Measurements from ENCODE around the gene BTG2.
A peak's percentile ranks its signal among the peaks of the same experiment; 100 is the strongest.

BTG2 gene

GRCh38 chr1:203290261-203291089 is 14.8 kb upstream of the BTG2 start:
- Histone ChIP-seq H3K18ac (ENCODE audit: low read length) (peak overlapping the region; percentile 91), H3K4ac (ENCODE audit: low read length) (no peak overlapping the region), H3K4me3 (ENCODE audit: low read length in 2 of 2) (peak overlapping the region in 1 of 2 donors; percentile 4), H2BK12ac (ENCODE audit: low read length) (peak overlapping the region; percentile 77), H2AFZ (ENCODE audit: low read length) (peak overlapping the region; percentile 89), H3K4me2 (ENCODE audit: insufficient read depth, low read length, poor library complexity, severe bottlenecking) (peak overlapping the region; percentile 59), H3K14ac (ENCODE audit: low read length) (peak overlapping the region; percentile 26), H4K8ac (ENCODE audit: low read depth, low read length) (no peak overlapping the region), H2BK120ac (ENCODE audit: low read depth, low read length) (no peak overlapping the region), H2BK5ac (ENCODE audit: low read length) (no peak overlapping the region), H3K9me3 (replicated peaks in 1 of 2; ENCODE audit: control insufficient read depth in 2 of 2, insufficient read depth in 1 of 2, low read depth in 1 of 2, low read length in 2 of 2) (no peaks in the 10 kb centered on the region), H3K27ac (replicated peaks; ENCODE audit: low read length) (peak overlapping the region; percentile 12), H2AK5ac (ENCODE audit: low read depth, low read length) (peak overlapping the region; percentile 30), H3K27me3 (ENCODE audit: control insufficient read depth in 3 of 3, insufficient read depth in 3 of 3, low read depth in 1 of 3, low read length in 3 of 3) (peaks cover 0 to 11% (median 0%) of the 10 kb centered on the region in 3 experiments), H4K91ac (ENCODE audit: low read depth, low read length, poor library complexity) (peak overlapping the region; percentile 38), H3K79me1 (ENCODE audit: low read depth, low read length) (no peaks in the 10 kb centered on the region), H3K4me1 (ENCODE audit: control insufficient read depth in 2 of 2, insufficient read depth in 1 of 2, low read depth in 1 of 2, low read length in 2 of 2) (peaks cover 37 to 40% of the 10 kb centered on the region in 2 donors), H3K9ac (ENCODE audit: low read depth, low read length, poor library complexity) (no peak overlapping the region), H3K36me3 (replicated peaks in 1 of 2; ENCODE audit: control insufficient read depth in 2 of 2, insufficient read depth in 2 of 2, low read length in 2 of 2) (no peaks in the 10 kb centered on the region), H2BK15ac (ENCODE audit: low read length) (no peak overlapping the region), H3K23ac (ENCODE audit: low read depth, low read length, poor library complexity) (peak overlapping the region; percentile 38)
- WGBS, 2 donors (ENCODE audit: extremely low coverage in 2 of 2, insufficient read length in 2 of 2, insufficient replicate concordance in 1 of 2) = no CpG with 5 or more reads among the region's 31 CpGs
- peak; percentile 85 for DNase-seq (ENCODE audit: low spot score)

- peak overlapping the region; percentile 17 for H4K91ac ChIP-seq (ENCODE audit: low read depth, low read length, poor library complexity)
- peaks cover 35 to 36% of the 10 kb centered on the region in 2 donors for H3K4me1 ChIP-seq (ENCODE audit: control insufficient read depth in 2 of 2, insufficient read depth in 1 of 2, low read depth in 1 of 2, low read length in 2 of 2)
- no peaks in the 10 kb centered on the region for H3K79me1 ChIP-seq (ENCODE audit: low read depth, low read length)
Observed at GRCh38 chr1:203291201-203292096, 13.9 kb upstream of the BTG2 start.

GRCh38 chr1:203295796-203296195 is 9.5 kb upstream of the BTG2 start:
- no peak for DNase-seq (ENCODE audit: low spot score)
- no peak overlapping the region for H3K4me3 ChIP-seq (ENCODE audit: low read length in 2 of 2)
- H2AK5ac ChIP-seq (ENCODE audit: low read depth, low read length) = peak overlapping the region; percentile 76
- no peaks in the 10 kb centered on the region for H3K9me3 ChIP-seq (replicated peaks in 1 of 2; ENCODE audit: control insufficient read depth in 2 of 2, insufficient read depth in 1 of 2, low read depth in 1 of 2, low read length in 2 of 2)
- H2BK12ac ChIP-seq (ENCODE audit: low read length) = no peak overlapping the region
- peak overlapping the region; percentile 62 for H2BK15ac ChIP-seq (ENCODE audit: low read length)
- peaks cover 0 to 40% (median 0%) of the 10 kb centered on the region in 3 experiments for H3K27me3 ChIP-seq (ENCODE audit: control insufficient read depth in 3 of 3, insufficient read depth in 3 of 3, low read depth in 1 of 3, low read length in 3 of 3)
- H2BK120ac ChIP-seq (ENCODE audit: low read depth, low read length) = no peak overlapping the region
- no CpG with 5 or more reads among the region's 1 CpG for WGBS, 2 donors (ENCODE audit: extremely low coverage in 2 of 2, insufficient read length in 2 of 2, insufficient replicate concordance in 1 of 2)
- no peak overlapping the region for H4K91ac ChIP-seq (ENCODE audit: low read depth, low read length, poor library complexity)
- H4K8ac ChIP-seq (ENCODE audit: low read depth, low read length) = no peak overlapping the region
- H3K4me2 ChIP-seq (ENCODE audit: insufficient read depth, low read length, poor library complexity, severe bottlenecking) = no peak overlapping the region
- no peak overlapping the region for H3K18ac ChIP-seq (ENCODE audit: low read length)
- no peak overlapping the region for H3K9ac ChIP-seq (ENCODE audit: low read depth, low read length, poor library complexity)
- no peak overlapping the region for H2BK5ac ChIP-seq (ENCODE audit: low read length)
- H3K4ac ChIP-seq (ENCODE audit: low read length) = no peak overlapping the region
- H2AFZ ChIP-seq (ENCODE audit: low read length) = no peak overlapping the region
- no peak overlapping the region for H3K14ac ChIP-seq (ENCODE audit: low read length)
- no peak overlapping the region for H3K27ac ChIP-seq (replicated peaks; ENCODE audit: low read length)
- H3K36me3 ChIP-seq (replicated peaks in 1 of 2; ENCODE audit: control insufficient read depth in 2 of 2, insufficient read depth in 2 of 2, low read length in 2 of 2) = no peaks in the 10 kb centered on the region
- no peaks in the 10 kb centered on the region for H3K79me1 ChIP-seq (ENCODE audit: low read depth, low read length)
- peaks cover 7 to 9% of the 10 kb centered on the region in 2 donors for H3K4me1 ChIP-seq (ENCODE audit: control insufficient read depth in 2 of 2, insufficient read depth in 1 of 2, low read depth in 1 of 2, low read length in 2 of 2)
- H3K23ac ChIP-seq (ENCODE audit: low read depth, low read length, poor library complexity) = no peak overlapping the region

More at GRCh38 chr1:203291201-203292096, 13.9 kb upstream of the BTG2 start:
- Histone ChIP-seq H2BK12ac (ENCODE audit: low read length) (no peak overlapping the region), H2BK5ac (ENCODE audit: low read length) (peak overlapping the region; percentile 0), H2BK15ac (ENCODE audit: low read length) (no peak overlapping the region), H2AFZ (ENCODE audit: low read length) (peak overlapping the region; percentile 89), H3K27me3 (ENCODE audit: control insufficient read depth in 3 of 3, insufficient read depth in 3 of 3, low read depth in 1 of 3, low read length in 3 of 3) (peaks cover 0 to 15% (median 0%) of the 10 kb centered on the region in 3 experiments), H3K18ac (ENCODE audit: low read length) (peak overlapping the region; percentile 78), H3K27ac (replicated peaks; ENCODE audit: low read length) (no peak overlapping the region), H4K8ac (ENCODE audit: low read depth, low read length) (no peak overlapping the region), H3K4me2 (ENCODE audit: insufficient read depth, low read length, poor library complexity, severe bottlenecking) (no peak overlapping the region), H3K9ac (ENCODE audit: low read depth, low read length, poor library complexity) (no peak overlapping the region), H2BK120ac (ENCODE audit: low read depth, low read length) (no peak overlapping the region), H3K23ac (ENCODE audit: low read depth, low read length, poor library complexity) (peak overlapping the region; percentile 6), H3K36me3 (replicated peaks in 1 of 2; ENCODE audit: control insufficient read depth in 2 of 2, insufficient read depth in 2 of 2, low read length in 2 of 2) (no peaks in the 10 kb centered on the region), H3K9me3 (replicated peaks in 1 of 2; ENCODE audit: control insufficient read depth in 2 of 2, insufficient read depth in 1 of 2, low read depth in 1 of 2, low read length in 2 of 2) (no peaks in the 10 kb centered on the region), H2AK5ac (ENCODE audit: low read depth, low read length) (no peak overlapping the region), H3K14ac (ENCODE audit: low read length) (no peak overlapping the region), H3K4ac (ENCODE audit: low read length) (no peak overlapping the region), H3K4me3 (ENCODE audit: low read length in 2 of 2) (no peak overlapping the region)
- no CpG with 5 or more reads among the region's 17 CpGs for WGBS, 2 donors (ENCODE audit: extremely low coverage in 2 of 2, insufficient read length in 2 of 2, insufficient replicate concordance in 1 of 2)
- no peak for DNase-seq (ENCODE audit: low spot score)

Data from neuronal stem cell (in vitro differentiated cells).